HepG2 (cell line): ENCODE data around the gene VEGFB. TPM values are rescaled to one million over a fixed set of nuclear protein-coding genes. Genes with fewer than 3 reads are reported as not detected.

ENCODE experiments used
- ATAC-seq: fragments of 200-7000 bp; cut with Tn5 transposase; 3 replicates; pipeline ENCODE4 v1.9.1; 2020; ENCODE audit warnings: mild to moderate bottlenecking, moderate library complexity
- BruUV-seq: library from RNA; stranded (reverse); fragments of 400-500 nt; replicated peaks from 2 replicates; lab custom pipeline; 2021; lab: Mats Ljungman, UMichigan
- CTCF ChIA-PET: fragments of 300-600 bp; formaldehyde crosslinking; extraction: SDS; loops from one replicate; lab custom pipeline; 2021; ENCODE audit warnings: low total read pairs, inconsistent platforms, low intra/inter-chr PET ratio; lab: Yijun Ruan, JAX
- POLR2A ChIA-PET: fragments of 350-600 bp; sonication (Branson Sonifier 250); formaldehyde crosslinking; loops from one replicate; lab custom pipeline; 2020; ENCODE audit warnings: antibody characterized with exemption, inconsistent platforms; lab: Yijun Ruan, JAX
- DNase-seq: peaks from one replicate; pipeline ENCODE4 v3.0.0-alpha.2; 2015; ENCODE audit warnings: low spot score
- FAIRE-seq: peaks from 3 replicates; lab custom pipeline; 2011; peaks lifted over from hg19 to GRCh38; lab: Jason Lieb, UNC
- H2AFZ ChIP-seq: one replicate; pipeline ENCODE4 v1.6.1; 2011; ENCODE audit warnings: low read length, inconsistent platforms
- H3K27ac ChIP-seq: fragments of 300-600 bp; 3 replicates; pipeline ENCODE4 v1.8.0; 2011; ENCODE audit warnings: mixed run types, mild to moderate bottlenecking, mixed read lengths, low read length, inconsistent platforms; ENCODE audit not compliant: insufficient read depth; ENCODE audit errors: extremely low read length
- H3K27me3 ChIP-seq, 2 experiments: fragments of 200-600 bp in 1 of 2; 2 replicates in 1 of 2; 3 replicates in 1 of 2; pipeline versions ENCODE4 v1.6.0 to v1.8.0; 2011; ENCODE audit warnings: low read length in 2 of 2, mild to moderate bottlenecking in 2 of 2, moderate library complexity in 2 of 2, inconsistent platforms in 1 of 2; ENCODE audit not compliant: insufficient read depth in 2 of 2, control insufficient read depth in 1 of 2
- H3K36me3 ChIP-seq, 2 experiments: fragments of 200-600 bp in 1 of 2; replicated peaks in 1 of 2; 2 replicates in 1 of 2; 3 replicates in 1 of 2; pipeline versions ENCODE4 v1.5.1 to v1.8.0; 2011; ENCODE audit warnings: low read length in 2 of 2, inconsistent platforms in 1 of 2; ENCODE audit not compliant: insufficient read depth in 2 of 2, control insufficient read depth in 1 of 2
- H3K4me1 ChIP-seq: 2 replicates; pipeline ENCODE4 v1.5.1; 2012; ENCODE audit warnings: low read length, inconsistent platforms; ENCODE audit not compliant: insufficient read depth
- H3K4me2 ChIP-seq: 2 replicates; pipeline ENCODE4 v1.6.0; 2011; ENCODE audit warnings: low read depth, low read length, inconsistent platforms
- H3K4me3 ChIP-seq, 3 experiments: fragments of 200-600 bp in 1 of 3; sonication (generic), shearing (Covaris generic) in 1 of 3; replicated peaks in 1 of 3; 2 replicates each; pipeline ENCODE4 v1.5.1; 2011 to 2016; ENCODE audit warnings: low read length in 3 of 3, inconsistent platforms in 2 of 3, low read depth in 2 of 3, mild to moderate bottlenecking in 2 of 3, control low read depth in 1 of 3, mixed read lengths in 1 of 3; ENCODE audit not compliant: insufficient read depth in 1 of 3
- H3K79me2 ChIP-seq: one replicate; pipeline ENCODE4 v1.6.1; 2011; ENCODE audit warnings: low read length, inconsistent platforms; ENCODE audit not compliant: insufficient read depth
- H3K9ac ChIP-seq: 2 replicates; pipeline ENCODE4 v1.6.0; 2011; ENCODE audit warnings: mild to moderate bottlenecking, low read depth, low read length, inconsistent platforms; ENCODE audit not compliant: insufficient read depth
- H3K9me3 ChIP-seq: 2 replicates; pipeline ENCODE4 v1.5.1; 2012; ENCODE audit warnings: mild to moderate bottlenecking, low read length
- H4K20me1 ChIP-seq: 2 replicates; pipeline ENCODE4 v1.6.0; 2011; ENCODE audit warnings: inconsistent platforms, mild to moderate bottlenecking, low read length, moderate library complexity; ENCODE audit not compliant: insufficient read depth
- ARHGAP35 ChIP-seq: sonication (generic); formaldehyde crosslinking; IDR thresholded peaks from 2 replicates; pipeline ENCODE4 v1.9.0; 2022; ENCODE audit warnings: mild to moderate bottlenecking, inconsistent platforms, moderate library complexity, missing genetic modification reagents, borderline replicate concordance
- HOXD1 ChIP-seq: sonication (generic); formaldehyde crosslinking; IDR thresholded peaks from 2 replicates; pipeline ENCODE4 v1.5.0; 2020; ENCODE audit warnings: missing genetic modification reagents
- MAFG ChIP-seq: sonication (generic); formaldehyde crosslinking; IDR thresholded peaks from 2 replicates; pipeline ENCODE4 v1.5.1; 2020; ENCODE audit warnings: mild to moderate bottlenecking, missing genetic modification reagents
- NFE2L1 ChIP-seq: sonication (generic); formaldehyde crosslinking; IDR thresholded peaks from 2 replicates; pipeline ENCODE4 v1.4.0; 2020; ENCODE audit warnings: missing genetic modification reagents, mild to moderate bottlenecking, borderline replicate concordance
- PLRG1 ChIP-seq: fragments of 450-650 bp; conservative IDR thresholded peaks from 2 replicates; pipeline ENCODE4 v1.6.1; 2016
- ZNF138 ChIP-seq: sonication (generic); formaldehyde crosslinking; IDR thresholded peaks from 2 replicates; pipeline ENCODE4 v1.5.0; 2020; ENCODE audit warnings: mild to moderate bottlenecking, low read depth, missing genetic modification reagents
- ZNF260 ChIP-seq: sonication (generic); formaldehyde crosslinking; IDR thresholded peaks from 2 replicates; pipeline ENCODE4 v1.4.0; 2020; ENCODE audit warnings: missing genetic modification reagents, low read depth, mild to moderate bottlenecking, borderline replicate concordance
- ZNF563 ChIP-seq: sonication (generic); formaldehyde crosslinking; IDR thresholded peaks from 2 replicates; pipeline ENCODE4 v1.8.0; 2022; ENCODE audit warnings: mild to moderate bottlenecking, moderate library complexity, missing genetic modification reagents
- ZNF674 ChIP-seq: sonication (generic); formaldehyde crosslinking; IDR thresholded peaks from 2 replicates; pipeline ENCODE4 v1.5.0; 2020; ENCODE audit warnings: low read depth, mild to moderate bottlenecking, missing genetic modification reagents
- ZNF83 ChIP-seq: sonication (generic); formaldehyde crosslinking; IDR thresholded peaks from 2 replicates; pipeline ENCODE4 v1.4.0; 2020; ENCODE audit warnings: missing genetic modification reagents, mild to moderate bottlenecking, borderline replicate concordance
- ZNF839 ChIP-seq: sonication (generic); formaldehyde crosslinking; IDR thresholded peaks from 2 replicates; pipeline ENCODE4 v1.4.0; 2020; ENCODE audit warnings: missing genetic modification reagents, mild to moderate bottlenecking, borderline replicate concordance
- WGBS: methylation state at CpG from one replicate; pipeline ENCODE4 v1.1.6; 2017; ENCODE audit warnings: low lambda C conversion rate; 5-methylcytosine and 5-hydroxymethylcytosine counted together
- in situ Hi-C: cut with HindIII; loops from 2 replicates; pipeline ENCODE4 v1.10.0; 2017; ENCODE audit warnings: low pct_unique_long_range_greater_than_20kb; ENCODE audit not compliant: extremely low pct_ligation_motif_present
- intact Hi-C: fragments of 100-400 bp; cut with micrococcal nuclease; formaldehyde crosslinking; loops from one replicate; pipeline ENCODE4 v1.10.0; 2022; ENCODE audit not compliant: unreplicated experiment
- polyA plus RNA-seq, 8 experiments: library from polyadenylated mRNA; depleted of rRNA in 3 of 8; stranded (reverse) in 7 of 8; unstranded in 1 of 8; fragments of >200 nt; fragmentation: Illumina TruSeq in 4 of 8; extraction: Trizol in 4 of 8; gene quantifications; 2 replicates each; pipeline versions ENCODE4 v1.2.1 to v1.2.3, GENCODE V29; 2011 to 2016; ENCODE audit warnings: low read depth in 4 of 8, missing spikeins in 1 of 8, mixed read lengths in 1 of 8; ENCODE audit not compliant: insufficient read depth in 1 of 8
- total RNA-seq, 5 experiments: library from RNA; depleted of rRNA; stranded (reverse); fragments of >200 nt; fragmentation: Illumina TruSeq; extraction: Trizol; gene quantifications; 2 replicates each; pipeline ENCODE4 v1.2.3, GENCODE V29; 2016; ENCODE audit warnings: low read depth in 1 of 5
- TF ChIP-seq, protein P1 (sequence below): sonication (generic); formaldehyde crosslinking; IDR thresholded peaks from 2 replicates; pipeline ENCODE4 v1.9.0; 2021; ENCODE audit warnings: missing genetic modification reagents, borderline replicate concordance
- TF ChIP-seq, protein P2 (sequence below): sonication (generic); formaldehyde crosslinking; IDR thresholded peaks from 2 replicates; pipeline ENCODE4 v1.4.0; 2020; ENCODE audit warnings: low read depth, mild to moderate bottlenecking, missing genetic modification reagents
- TF ChIP-seq, protein P3 (sequence below): sonication (generic); formaldehyde crosslinking; conservative IDR thresholded peaks from 2 replicates; pipeline ENCODE4 v1.5.0; 2020; ENCODE audit warnings: missing genetic modification reagents
- TF ChIP-seq, protein P4 (sequence below): sonication (generic); formaldehyde crosslinking; IDR thresholded peaks from 2 replicates; pipeline ENCODE4 v1.4.0; 2020; ENCODE audit warnings: mild to moderate bottlenecking, missing genetic modification reagents, borderline replicate concordance

The VEGFB gene
- total and polyA plus RNA-seq, 2 of the 13 experiments (the other 11 are each of a cell fraction or from before 2014, with no cell fraction given), result 9.0 to 11.3 TPM

DNA sequence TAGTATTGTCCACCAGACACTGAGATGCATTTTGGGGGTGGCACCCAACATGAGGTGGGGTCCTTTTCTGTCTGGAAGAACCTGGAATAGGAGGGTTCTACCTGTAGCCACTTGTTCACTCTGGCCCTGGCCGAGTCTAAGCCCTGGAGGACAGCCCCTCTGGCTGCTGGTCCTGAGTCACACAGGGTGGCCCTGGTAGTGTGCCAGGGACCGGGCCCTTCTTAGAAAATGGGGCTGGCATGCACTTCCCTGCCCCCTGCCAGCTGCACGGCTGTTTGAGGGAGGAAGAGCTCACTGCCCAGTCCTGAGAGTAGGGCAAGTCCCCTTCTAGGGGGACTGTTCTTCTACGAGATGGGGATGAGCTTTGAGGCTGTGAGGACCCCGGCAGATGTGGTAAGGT is 19.1 kb downstream of the VEGFB start:
- POLR2A ChIA-PET, result no interaction called here
- Histone ChIP-seq H3K27ac (no peak overlapping the region), H2AFZ (no peak overlapping the region), H3K9me3 (no peaks in the 10 kb centered on the region), H3K9ac (no peak overlapping the region), H3K4me3 (no peak overlapping the region), H3K36me3 (peaks cover 7 to 10% of the 10 kb centered on the region in 2 experiments; a peak in 3 of 5 replicates), H3K4me1 (peaks cover 41% of the 10 kb centered on the region), H4K20me1 (no peaks in the 10 kb centered on the region), H3K79me2 (peaks cover 7% of the 10 kb centered on the region), H3K4me2 (no peak overlapping the region), H3K27me3 (no peaks in the 10 kb centered on the region; a peak in 1 of 5 replicates)
- no TSS peak for BruUV-seq
- no peak for DNase-seq
- ATAC-seq, result no peak
- in situ Hi-C loops (no loop called here), intact Hi-C loops (no loop called here)
- no peak for FAIRE-seq
- WGBS, result 94% methylated on average over 5 of the region's 5 CpGs
- CTCF ChIA-PET, result no interaction called here
- TF ChIP-seq, protein P1, sequence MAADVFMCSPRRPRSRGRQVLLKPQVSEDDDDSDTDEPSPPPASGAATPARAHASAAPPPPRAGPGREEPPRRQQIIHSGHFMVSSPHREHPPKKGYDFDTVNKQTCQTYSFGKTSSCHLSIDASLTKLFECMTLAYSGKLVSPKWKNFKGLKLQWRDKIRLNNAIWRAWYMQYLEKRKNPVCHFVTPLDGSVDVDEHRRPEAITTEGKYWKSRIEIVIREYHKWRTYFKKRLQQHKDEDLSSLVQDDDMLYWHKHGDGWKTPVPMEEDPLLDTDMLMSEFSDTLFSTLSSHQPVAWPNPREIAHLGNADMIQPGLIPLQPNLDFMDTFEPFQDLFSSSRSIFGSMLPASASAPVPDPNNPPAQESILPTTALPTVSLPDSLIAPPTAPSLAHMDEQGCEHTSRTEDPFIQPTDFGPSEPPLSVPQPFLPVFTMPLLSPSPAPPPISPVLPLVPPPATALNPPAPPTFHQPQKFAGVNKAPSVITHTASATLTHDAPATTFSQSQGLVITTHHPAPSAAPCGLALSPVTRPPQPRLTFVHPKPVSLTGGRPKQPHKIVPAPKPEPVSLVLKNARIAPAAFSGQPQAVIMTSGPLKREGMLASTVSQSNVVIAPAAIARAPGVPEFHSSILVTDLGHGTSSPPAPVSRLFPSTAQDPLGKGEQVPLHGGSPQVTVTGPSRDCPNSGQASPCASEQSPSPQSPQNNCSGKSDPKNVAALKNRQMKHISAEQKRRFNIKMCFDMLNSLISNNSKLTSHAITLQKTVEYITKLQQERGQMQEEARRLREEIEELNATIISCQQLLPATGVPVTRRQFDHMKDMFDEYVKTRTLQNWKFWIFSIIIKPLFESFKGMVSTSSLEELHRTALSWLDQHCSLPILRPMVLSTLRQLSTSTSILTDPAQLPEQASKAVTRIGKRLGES (CRISPR knock-in tag), result no peak
- TF ChIP-seq ZNF674 (CRISPR knock-in tag) (no peak), ZNF563 (CRISPR knock-in tag) (no peak), ZNF83 (CRISPR knock-in tag) (no peak), HOXD1 (CRISPR knock-in tag) (no peak), ZNF839 (no peak), NFE2L1 (CRISPR knock-in tag) (no peak), ZNF138 (CRISPR knock-in tag) (no peak), MAFG (CRISPR knock-in tag) (no peak), ARHGAP35 (CRISPR knock-in tag) (no peak), ZNF260 (CRISPR knock-in tag) (no peak), PLRG1 (no peak)
- TF ChIP-seq, protein P2, sequence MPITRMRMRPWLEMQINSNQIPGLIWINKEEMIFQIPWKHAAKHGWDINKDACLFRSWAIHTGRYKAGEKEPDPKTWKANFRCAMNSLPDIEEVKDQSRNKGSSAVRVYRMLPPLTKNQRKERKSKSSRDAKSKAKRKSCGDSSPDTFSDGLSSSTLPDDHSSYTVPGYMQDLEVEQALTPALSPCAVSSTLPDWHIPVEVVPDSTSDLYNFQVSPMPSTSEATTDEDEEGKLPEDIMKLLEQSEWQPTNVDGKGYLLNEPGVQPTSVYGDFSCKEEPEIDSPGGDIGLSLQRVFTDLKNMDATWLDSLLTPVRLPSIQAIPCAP (CRISPR knock-in tag), result no peak
- TF ChIP-seq, protein P3, sequence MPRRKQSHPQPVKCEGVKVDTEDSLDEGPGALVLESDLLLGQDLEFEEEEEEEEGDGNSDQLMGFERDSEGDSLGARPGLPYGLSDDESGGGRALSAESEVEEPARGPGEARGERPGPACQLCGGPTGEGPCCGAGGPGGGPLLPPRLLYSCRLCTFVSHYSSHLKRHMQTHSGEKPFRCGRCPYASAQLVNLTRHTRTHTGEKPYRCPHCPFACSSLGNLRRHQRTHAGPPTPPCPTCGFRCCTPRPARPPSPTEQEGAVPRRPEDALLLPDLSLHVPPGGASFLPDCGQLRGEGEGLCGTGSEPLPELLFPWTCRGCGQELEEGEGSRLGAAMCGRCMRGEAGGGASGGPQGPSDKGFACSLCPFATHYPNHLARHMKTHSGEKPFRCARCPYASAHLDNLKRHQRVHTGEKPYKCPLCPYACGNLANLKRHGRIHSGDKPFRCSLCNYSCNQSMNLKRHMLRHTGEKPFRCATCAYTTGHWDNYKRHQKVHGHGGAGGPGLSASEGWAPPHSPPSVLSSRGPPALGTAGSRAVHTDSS (CRISPR knock-in tag), result no peak
- TF ChIP-seq, protein P4, sequence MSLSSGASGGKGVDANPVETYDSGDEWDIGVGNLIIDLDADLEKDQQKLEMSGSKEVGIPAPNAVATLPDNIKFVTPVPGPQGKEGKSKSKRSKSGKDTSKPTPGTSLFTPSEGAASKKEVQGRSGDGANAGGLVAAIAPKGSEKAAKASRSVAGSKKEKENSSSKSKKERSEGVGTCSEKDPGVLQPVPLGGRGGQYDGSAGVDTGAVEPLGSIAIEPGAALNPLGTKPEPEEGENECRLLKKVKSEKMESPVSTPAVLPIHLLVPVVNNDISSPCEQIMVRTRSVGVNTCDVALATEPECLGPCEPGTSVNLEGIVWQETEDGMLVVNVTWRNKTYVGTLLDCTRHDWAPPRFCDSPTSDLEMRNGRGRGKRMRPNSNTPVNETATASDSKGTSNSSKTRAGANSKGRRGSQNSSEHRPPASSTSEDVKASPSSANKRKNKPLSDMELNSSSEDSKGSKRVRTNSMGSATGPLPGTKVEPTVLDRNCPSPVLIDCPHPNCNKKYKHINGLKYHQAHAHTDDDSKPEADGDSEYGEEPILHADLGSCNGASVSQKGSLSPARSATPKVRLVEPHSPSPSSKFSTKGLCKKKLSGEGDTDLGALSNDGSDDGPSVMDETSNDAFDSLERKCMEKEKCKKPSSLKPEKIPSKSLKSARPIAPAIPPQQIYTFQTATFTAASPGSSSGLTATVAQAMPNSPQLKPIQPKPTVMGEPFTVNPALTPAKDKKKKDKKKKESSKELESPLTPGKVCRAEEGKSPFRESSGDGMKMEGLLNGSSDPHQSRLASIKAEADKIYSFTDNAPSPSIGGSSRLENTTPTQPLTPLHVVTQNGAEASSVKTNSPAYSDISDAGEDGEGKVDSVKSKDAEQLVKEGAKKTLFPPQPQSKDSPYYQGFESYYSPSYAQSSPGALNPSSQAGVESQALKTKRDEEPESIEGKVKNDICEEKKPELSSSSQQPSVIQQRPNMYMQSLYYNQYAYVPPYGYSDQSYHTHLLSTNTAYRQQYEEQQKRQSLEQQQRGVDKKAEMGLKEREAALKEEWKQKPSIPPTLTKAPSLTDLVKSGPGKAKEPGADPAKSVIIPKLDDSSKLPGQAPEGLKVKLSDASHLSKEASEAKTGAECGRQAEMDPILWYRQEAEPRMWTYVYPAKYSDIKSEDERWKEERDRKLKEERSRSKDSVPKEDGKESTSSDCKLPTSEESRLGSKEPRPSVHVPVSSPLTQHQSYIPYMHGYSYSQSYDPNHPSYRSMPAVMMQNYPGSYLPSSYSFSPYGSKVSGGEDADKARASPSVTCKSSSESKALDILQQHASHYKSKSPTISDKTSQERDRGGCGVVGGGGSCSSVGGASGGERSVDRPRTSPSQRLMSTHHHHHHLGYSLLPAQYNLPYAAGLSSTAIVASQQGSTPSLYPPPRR (CRISPR knock-in tag), result no peak
